NCI-H2227 treated with DMSO at 0.1 percent for 48 hours (cell line): Measurements from ENCODE around the gene INPP5E.

ENCODE experiments used
- DNase-seq: peaks from one replicate; lab custom pipeline; 2025; lab: John Stamatoyannopoulos, UW

INPP5E gene

DNA sequence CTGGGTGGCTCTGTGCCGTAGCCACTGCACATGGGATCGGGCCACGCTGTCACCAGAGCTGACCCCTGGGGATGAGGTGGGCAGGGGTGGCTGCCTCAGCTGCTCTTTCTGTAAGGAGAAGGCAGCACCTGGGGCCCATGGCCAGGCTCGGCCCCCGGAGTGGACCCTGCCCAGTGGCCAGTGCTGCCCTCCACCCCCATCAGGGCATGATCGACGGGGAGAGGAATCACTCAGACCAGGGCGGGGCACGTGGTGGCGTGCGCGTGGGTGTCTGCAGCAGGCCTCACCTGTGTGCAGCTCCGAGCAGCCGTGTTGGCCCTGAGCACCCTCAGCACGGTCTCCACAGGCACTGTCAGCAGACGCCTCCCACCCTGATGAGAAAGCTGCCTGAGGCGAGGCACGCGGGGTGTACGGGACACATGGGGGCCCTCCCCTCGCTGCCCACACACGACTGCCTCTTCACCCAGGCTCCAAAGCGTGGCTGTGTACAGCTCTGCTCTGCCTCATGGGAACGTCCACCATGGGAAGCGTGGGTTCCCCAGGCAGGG, 57.6 kb downstream of the INPP5E start:
- no peak for DNase-seq

- DNase-seq: no peak
Measured at GRCh38 chr9:136381311-136381710, 58.3 kb downstream of the INPP5E start.

- no peak for DNase-seq
Measured at GRCh38 chr9:136380381-136380780, 59.3 kb downstream of the INPP5E start.

GRCh38 chr9:136379891-136380290, 59.8 kb downstream of the INPP5E start:
- DNase-seq: no peak

GRCh38 chr9:136379401-136379800, 60.2 kb downstream of the INPP5E start:
- DNase-seq: no peak

- DNase-seq: no peak
Measured at GRCh38 chr9:136379003-136379287, 60.7 kb downstream of the INPP5E start.
